ENCODE results near the gene MACROD2. TPM values are rescaled to one million over a fixed set of nuclear protein-coding genes. Genes with fewer than 3 reads are reported as not detected.

Gene MACROD2
- total RNA-seq, 1 donor from 2014 or later = 3.5 TPM

GRCh38 chr20:15476186-15476585 is 1480.9 kb downstream of the MACROD2 start:
- Histone ChIP-seq H3K27ac (no peak overlapping the region), H3K4me3 (no peak overlapping the region), H3K9me3 (no peaks in the 10 kb centered on the region), H3K4me1 (no peaks in the 10 kb centered on the region), H3K36me3 (no peaks in the 10 kb centered on the region), H3K27me3 (no peaks in the 10 kb centered on the region)
- no peak for DNase-seq (ENCODE audit: low spot score in 2 of 2)
- TF ChIP-seq, protein P1, sequence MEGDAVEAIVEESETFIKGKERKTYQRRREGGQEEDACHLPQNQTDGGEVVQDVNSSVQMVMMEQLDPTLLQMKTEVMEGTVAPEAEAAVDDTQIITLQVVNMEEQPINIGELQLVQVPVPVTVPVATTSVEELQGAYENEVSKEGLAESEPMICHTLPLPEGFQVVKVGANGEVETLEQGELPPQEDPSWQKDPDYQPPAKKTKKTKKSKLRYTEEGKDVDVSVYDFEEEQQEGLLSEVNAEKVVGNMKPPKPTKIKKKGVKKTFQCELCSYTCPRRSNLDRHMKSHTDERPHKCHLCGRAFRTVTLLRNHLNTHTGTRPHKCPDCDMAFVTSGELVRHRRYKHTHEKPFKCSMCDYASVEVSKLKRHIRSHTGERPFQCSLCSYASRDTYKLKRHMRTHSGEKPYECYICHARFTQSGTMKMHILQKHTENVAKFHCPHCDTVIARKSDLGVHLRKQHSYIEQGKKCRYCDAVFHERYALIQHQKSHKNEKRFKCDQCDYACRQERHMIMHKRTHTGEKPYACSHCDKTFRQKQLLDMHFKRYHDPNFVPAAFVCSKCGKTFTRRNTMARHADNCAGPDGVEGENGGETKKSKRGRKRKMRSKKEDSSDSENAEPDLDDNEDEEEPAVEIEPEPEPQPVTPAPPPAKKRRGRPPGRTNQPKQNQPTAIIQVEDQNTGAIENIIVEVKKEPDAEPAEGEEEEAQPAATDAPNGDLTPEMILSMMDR (IDR thresholded peaks at IDR 0.05) = no peak
- intact Hi-C loops (cut with DNase I) = no loop called here

DNA sequence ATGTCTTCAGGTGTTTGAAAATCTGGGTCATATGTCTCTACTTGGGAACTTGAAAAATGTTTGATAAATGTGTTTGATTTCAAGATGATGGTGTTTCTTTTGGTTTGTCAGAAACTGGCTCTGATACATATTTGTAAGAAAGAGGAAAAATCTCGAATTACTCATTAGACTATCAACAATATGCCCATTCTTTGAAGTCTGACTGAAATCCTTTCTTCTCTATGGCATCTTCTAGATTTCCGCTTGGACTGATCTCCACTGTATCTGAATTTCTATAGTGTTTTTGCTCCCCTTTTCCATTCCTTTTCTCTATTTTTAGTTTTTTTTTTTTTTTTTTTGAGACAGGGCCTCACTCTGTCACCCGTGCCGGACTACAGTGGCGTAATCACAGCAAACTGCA is 1481.5 kb downstream of the MACROD2 start:
- Histone ChIP-seq H3K36me3 (no peaks in the 10 kb centered on the region), H3K27me3 (no peaks in the 10 kb centered on the region), H3K27ac (no peak overlapping the region), H3K4me3 (no peak overlapping the region), H3K9me3 (no peaks in the 10 kb centered on the region), H3K4me1 (no peaks in the 10 kb centered on the region)
- no peak for DNase-seq (ENCODE audit: low spot score in 2 of 2)
- TF ChIP-seq, protein P1 (IDR thresholded peaks at IDR 0.05) = no peak
- intact Hi-C loops (cut with DNase I) = no loop called here

- no peaks in the 10 kb centered on the region for H3K36me3 ChIP-seq
- intact Hi-C loops (cut with DNase I) = no loop called here
- DNase-seq (ENCODE audit: low spot score in 2 of 2) = no peak
- TF ChIP-seq, protein P1 (IDR thresholded peaks at IDR 0.05) = no peak
- H3K4me1 ChIP-seq = no peaks in the 10 kb centered on the region
- no peaks in the 10 kb centered on the region for H3K9me3 ChIP-seq
- H3K27me3 ChIP-seq = no peaks in the 10 kb centered on the region
- H3K4me3 ChIP-seq = no peak overlapping the region
- H3K27ac ChIP-seq = no peak overlapping the region
Observed at GRCh38 chr20:15482525-15482924, 1487.2 kb downstream of the MACROD2 start.

DNA sequence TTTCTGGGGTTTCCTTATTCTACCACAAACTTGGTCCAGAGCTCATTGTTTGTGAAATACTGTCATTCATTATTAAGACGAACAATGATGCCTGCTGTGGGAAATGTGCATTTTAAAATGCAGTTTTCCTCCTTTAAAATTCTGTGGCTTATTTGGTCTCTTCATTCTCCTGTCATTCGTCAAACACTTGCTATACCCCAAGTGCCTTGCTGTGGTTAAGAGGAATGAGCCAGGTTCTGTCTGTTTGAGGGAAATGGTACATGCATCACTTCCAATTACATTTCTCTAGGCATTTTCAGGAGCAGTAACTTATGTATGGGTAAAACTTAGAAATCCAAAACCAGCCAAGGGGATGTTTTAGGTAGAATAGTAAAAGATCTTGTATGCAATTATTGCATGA is 1490.2 kb downstream of the MACROD2 start:
- DNase-seq (ENCODE audit: low spot score in 2 of 2) = no peak
- intact Hi-C loops (cut with DNase I) = no loop called here
- no peaks in the 10 kb centered on the region for H3K4me1 ChIP-seq
- no peaks in the 10 kb centered on the region for H3K36me3 ChIP-seq
- no peaks in the 10 kb centered on the region for H3K9me3 ChIP-seq
- H3K27me3 ChIP-seq = no peaks in the 10 kb centered on the region
- TF ChIP-seq, protein P1 (IDR thresholded peaks at IDR 0.05) = no peak
- no peak overlapping the region for H3K27ac ChIP-seq
- H3K4me3 ChIP-seq = no peak overlapping the region

DNA sequence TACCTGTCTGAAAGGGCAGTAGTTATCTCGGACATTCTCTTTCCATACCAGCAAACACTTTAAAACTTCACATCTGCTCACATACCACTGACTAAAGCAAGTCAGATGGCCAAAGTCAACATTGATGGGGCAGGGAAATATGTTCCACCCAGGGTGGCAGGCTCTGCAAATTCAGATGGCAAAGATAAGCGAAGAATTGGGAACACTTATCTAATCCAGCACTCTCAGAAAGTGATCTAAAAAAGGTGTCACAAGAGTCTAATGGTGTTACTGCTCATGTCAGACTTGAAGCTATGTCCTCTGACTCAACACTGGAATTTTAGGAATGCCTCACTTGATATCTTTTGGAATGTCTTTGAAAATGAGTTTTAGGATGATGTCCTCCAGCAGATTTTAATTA is 1491.7 kb downstream of the MACROD2 start:
- Histone ChIP-seq H3K4me3 (no peak overlapping the region), H3K36me3 (no peaks in the 10 kb centered on the region), H3K4me1 (no peaks in the 10 kb centered on the region), H3K27me3 (no peaks in the 10 kb centered on the region), H3K9me3 (no peaks in the 10 kb centered on the region), H3K27ac (no peak overlapping the region)
- intact Hi-C loops (cut with DNase I) = no loop called here
- DNase-seq (ENCODE audit: low spot score in 2 of 2) = no peak
- TF ChIP-seq, protein P1 (IDR thresholded peaks at IDR 0.05) = no peak

GRCh38 chr20:15487682-15488081 is 1492.4 kb downstream of the MACROD2 start:
- no peak overlapping the region for H3K4me3 ChIP-seq
- TF ChIP-seq, protein P1 (IDR thresholded peaks at IDR 0.05) = no peak
- no peaks in the 10 kb centered on the region for H3K4me1 ChIP-seq
- no peaks in the 10 kb centered on the region for H3K9me3 ChIP-seq
- no peak overlapping the region for H3K27ac ChIP-seq
- no peaks in the 10 kb centered on the region for H3K36me3 ChIP-seq
- DNase-seq (ENCODE audit: low spot score in 2 of 2) = no peak
- intact Hi-C loops (cut with DNase I) = no loop called here
- no peaks in the 10 kb centered on the region for H3K27me3 ChIP-seq
